ENCODE measurements around the gene SMIM44. TPM values are rescaled to one million over a fixed set of nuclear protein-coding genes. Genes with fewer than 3 reads are reported as not detected.
A peak's percentile ranks its signal among the peaks of the same experiment; 100 is the strongest.
"Not testable (repeated sequence)": the region's sequence is repeated elsewhere in the genome, so short reads cannot be mapped to it uniquely, and the experiment has no call there.

SMIM44 gene
- total and polyA plus RNA-seq, 2 donors (not counting 1 experiment from before 2014, with no cell fraction given): not detected

DNA sequence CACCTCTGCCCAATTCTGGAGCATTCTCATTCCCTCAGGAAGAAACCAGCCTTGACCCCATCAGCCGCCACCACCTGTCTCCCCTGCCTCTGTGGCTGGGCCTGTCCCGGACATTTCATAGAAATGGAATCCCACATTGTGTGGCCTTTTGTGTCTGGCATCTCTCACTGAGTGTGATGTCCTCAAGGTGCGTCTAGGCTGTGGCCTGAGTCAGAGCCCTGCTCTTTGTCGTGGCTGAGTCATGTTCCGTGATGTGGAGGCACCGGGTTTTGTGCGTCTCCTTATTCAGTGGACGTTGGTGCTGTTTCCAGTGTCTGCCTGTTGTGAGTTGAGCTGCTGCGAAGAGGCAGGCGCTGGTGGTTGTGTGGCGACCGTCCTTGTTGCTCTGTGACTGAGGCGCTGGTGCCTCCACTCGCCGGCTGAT is 26.3 kb upstream of the SMIM44 start:
- H3K9ac ChIP-seq (ENCODE audit: low read length): no peak overlapping the region
- H3K36me3 ChIP-seq (replicated peaks in 1 of 2; ENCODE audit: control extremely low read depth in 1 of 2, control insufficient read depth in 1 of 2, extremely low read depth in 1 of 2, insufficient read depth in 2 of 2, low read length in 1 of 2): peaks cover 0 to 35% of the 10 kb centered on the region in 2 experiments
- POLR2A ChIA-PET: no interaction called here
- H3K9me3 ChIP-seq (ENCODE audit: control extremely low read depth in 1 of 3, control insufficient read depth in 2 of 3, insufficient read depth in 1 of 3, low read length in 2 of 3): no peaks in the 10 kb centered on the region
- no peak for TF ChIP-seq EZH2 (IDR thresholded peaks at IDR 0.05; ENCODE audit: borderline replicate concordance, insufficient read depth, low read depth, low read length, poor library complexity, severe bottlenecking)
- H3K4me1 ChIP-seq (ENCODE audit: control insufficient read depth in 2 of 2, insufficient read depth in 2 of 2, low read length in 2 of 2): peaks cover 9 to 17% of the 10 kb centered on the region in 2 donors
- peaks cover 58% of the 10 kb centered on the region for H3K4me1 Mint-ChIP-seq
- peaks cover 67% of the 10 kb centered on the region for H4K20me1 ChIP-seq (ENCODE audit: control insufficient read depth, insufficient read depth, low read length, poor library complexity, severe bottlenecking)
- H3K4me3 Mint-ChIP-seq: peak overlapping the region; percentile 30
- ATAC-seq (ENCODE audit: low read depth) (no peak), DNase-seq (no peak)
- no peak overlapping the region for H3K27ac ChIP-seq (ENCODE audit: low read length in 2 of 2)
- peaks cover 91% of the 10 kb centered on the region for H3K79me2 ChIP-seq (ENCODE audit: control insufficient read depth, insufficient read depth, low read length)
- CTCF ChIA-PET: interaction anchor here (0.5 to 1.1 kb wide), 2 partner anchors 36 to 340 kb away, joined by 3 to 4 read pairs; no protein-coding TSS in a partner anchor
- 98% methylated on average over 15 of the region's 15 CpGs for WGBS (ENCODE audit: insufficient coverage)
- no peaks in the 10 kb centered on the region for H3K9me3 Mint-ChIP-seq (ENCODE audit: insufficient read depth)
- no peak overlapping the region for H3K4me3 ChIP-seq (ENCODE audit: control extremely low read depth in 1 of 5, extremely low read depth in 1 of 5, insufficient read depth in 1 of 5, low read depth in 2 of 5, low read length in 4 of 5)
- no peaks in the 10 kb centered on the region for H3K27me3 Mint-ChIP-seq
- H3K4me2 ChIP-seq (replicated peaks; ENCODE audit: low read depth, low read length, poor library complexity, severe bottlenecking): no peak overlapping the region
- H3K27me3 ChIP-seq (replicated peaks in 1 of 4; ENCODE audit: control extremely low read depth in 1 of 4, control insufficient read depth in 3 of 4, insufficient read depth in 4 of 4, low read length in 3 of 4): no peaks in the 10 kb centered on the region
- intact Hi-C loops (cut with micrococcal nuclease): loop anchor here (5.0 to 10.0 kb wide), 5 partner anchors 253 to 1283 kb away; partner anchors contain the start of genes APBA3, FEM1A, HDGFL2 and MRPL54
- no peak overlapping the region for H3K27ac Mint-ChIP-seq
- no peak overlapping the region for H2AFZ ChIP-seq (ENCODE audit: insufficient read depth, low read depth, low read length, poor library complexity, severe bottlenecking)

DNA sequence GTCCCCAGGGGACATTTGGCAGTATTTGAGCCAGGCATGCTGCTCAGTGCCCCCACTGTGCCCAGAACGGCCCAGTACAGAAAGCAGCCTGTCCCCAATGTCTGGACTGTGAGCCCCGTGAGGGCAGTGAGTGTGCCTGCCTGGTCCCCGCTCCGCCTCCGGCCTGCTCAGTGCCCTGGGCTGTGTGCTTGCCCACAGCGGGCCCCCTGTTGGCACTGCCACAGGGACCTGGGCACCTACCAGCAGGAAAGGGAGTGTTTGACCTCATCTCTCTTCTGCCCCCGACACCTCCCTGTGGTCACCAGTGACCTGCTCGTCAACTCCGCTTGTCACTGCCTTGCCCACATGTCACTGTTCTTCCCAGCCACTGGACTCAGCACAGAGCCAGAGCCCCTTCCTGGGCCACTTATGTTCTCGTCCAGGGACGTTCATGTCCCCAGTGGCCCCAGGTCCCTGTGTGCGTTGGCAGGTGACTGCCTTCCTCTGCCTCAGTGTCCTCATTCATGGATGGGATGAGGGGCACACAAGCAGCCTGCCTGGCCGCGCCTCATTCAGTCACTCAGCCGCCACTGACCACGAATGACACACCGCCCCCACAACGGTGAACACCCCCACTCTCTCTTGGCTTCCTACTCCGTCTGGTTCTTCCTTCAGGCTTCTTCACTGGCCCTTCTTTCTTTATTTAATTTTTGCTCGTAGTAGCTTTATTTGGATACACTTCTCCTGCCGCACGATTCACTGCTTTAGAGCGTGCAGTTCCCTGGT is 25.7 kb upstream of the SMIM44 start:
- H2AFZ ChIP-seq (ENCODE audit: insufficient read depth, low read depth, low read length, poor library complexity, severe bottlenecking): no peak overlapping the region
- Mint-ChIP-seq H3K4me1 (peaks cover 54% of the 10 kb centered on the region), H3K9me3 (ENCODE audit: insufficient read depth) (no peaks in the 10 kb centered on the region), H3K27ac (peak overlapping the region; percentile 46), H3K4me3 (peak overlapping the region; percentile 59), H3K27me3 (no peaks in the 10 kb centered on the region)
- H3K27me3 ChIP-seq (replicated peaks in 1 of 4; ENCODE audit: control extremely low read depth in 1 of 4, control insufficient read depth in 3 of 4, insufficient read depth in 4 of 4, low read length in 3 of 4): no peaks in the 10 kb centered on the region
- intact Hi-C loops (cut with micrococcal nuclease): loop anchor here (5.0 to 10.0 kb wide), 5 partner anchors 253 to 1283 kb away; partner anchors contain the start of genes APBA3, FEM1A, HDGFL2 and MRPL54
- ATAC-seq (ENCODE audit: low read depth): no peak
- no peak overlapping the region for H3K27ac ChIP-seq (ENCODE audit: low read length in 2 of 2)
- peaks cover 9 to 17% of the 10 kb centered on the region in 2 donors for H3K4me1 ChIP-seq (ENCODE audit: control insufficient read depth in 2 of 2, insufficient read depth in 2 of 2, low read length in 2 of 2)
- TF ChIP-seq, protein P1, sequence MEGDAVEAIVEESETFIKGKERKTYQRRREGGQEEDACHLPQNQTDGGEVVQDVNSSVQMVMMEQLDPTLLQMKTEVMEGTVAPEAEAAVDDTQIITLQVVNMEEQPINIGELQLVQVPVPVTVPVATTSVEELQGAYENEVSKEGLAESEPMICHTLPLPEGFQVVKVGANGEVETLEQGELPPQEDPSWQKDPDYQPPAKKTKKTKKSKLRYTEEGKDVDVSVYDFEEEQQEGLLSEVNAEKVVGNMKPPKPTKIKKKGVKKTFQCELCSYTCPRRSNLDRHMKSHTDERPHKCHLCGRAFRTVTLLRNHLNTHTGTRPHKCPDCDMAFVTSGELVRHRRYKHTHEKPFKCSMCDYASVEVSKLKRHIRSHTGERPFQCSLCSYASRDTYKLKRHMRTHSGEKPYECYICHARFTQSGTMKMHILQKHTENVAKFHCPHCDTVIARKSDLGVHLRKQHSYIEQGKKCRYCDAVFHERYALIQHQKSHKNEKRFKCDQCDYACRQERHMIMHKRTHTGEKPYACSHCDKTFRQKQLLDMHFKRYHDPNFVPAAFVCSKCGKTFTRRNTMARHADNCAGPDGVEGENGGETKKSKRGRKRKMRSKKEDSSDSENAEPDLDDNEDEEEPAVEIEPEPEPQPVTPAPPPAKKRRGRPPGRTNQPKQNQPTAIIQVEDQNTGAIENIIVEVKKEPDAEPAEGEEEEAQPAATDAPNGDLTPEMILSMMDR (IDR thresholded peaks at IDR 0.05): no peak
- TF ChIP-seq EZH2 (IDR thresholded peaks at IDR 0.05; ENCODE audit: borderline replicate concordance, insufficient read depth, low read depth, low read length, poor library complexity, severe bottlenecking): no peak
- CTCF ChIA-PET: interaction anchor here (0.5 to 1.1 kb wide), 2 partner anchors 37 to 339 kb away, joined by 3 to 4 read pairs; no protein-coding TSS in a partner anchor
- no peak overlapping the region for H3K9ac ChIP-seq (ENCODE audit: low read length)
- no peak overlapping the region for H3K4me3 ChIP-seq (ENCODE audit: control extremely low read depth in 1 of 5, extremely low read depth in 1 of 5, insufficient read depth in 1 of 5, low read depth in 2 of 5, low read length in 4 of 5)
- H3K9me3 ChIP-seq (ENCODE audit: control extremely low read depth in 1 of 3, control insufficient read depth in 2 of 3, insufficient read depth in 1 of 3, low read length in 2 of 3): no peaks in the 10 kb centered on the region
- H3K36me3 ChIP-seq (replicated peaks in 1 of 2; ENCODE audit: control extremely low read depth in 1 of 2, control insufficient read depth in 1 of 2, extremely low read depth in 1 of 2, insufficient read depth in 2 of 2, low read length in 1 of 2): peaks cover 0 to 33% of the 10 kb centered on the region in 2 experiments
- POLR2A ChIA-PET: no interaction called here
- peaks cover 61% of the 10 kb centered on the region for H4K20me1 ChIP-seq (ENCODE audit: control insufficient read depth, insufficient read depth, low read length, poor library complexity, severe bottlenecking)
- DNase-seq: no peak
- peaks cover 85% of the 10 kb centered on the region for H3K79me2 ChIP-seq (ENCODE audit: control insufficient read depth, insufficient read depth, low read length)
- WGBS (ENCODE audit: insufficient coverage): 92% methylated on average over 23 of the region's 23 CpGs
- H3K4me2 ChIP-seq (replicated peaks; ENCODE audit: low read depth, low read length, poor library complexity, severe bottlenecking): peak overlapping the region; percentile 3

DNA sequence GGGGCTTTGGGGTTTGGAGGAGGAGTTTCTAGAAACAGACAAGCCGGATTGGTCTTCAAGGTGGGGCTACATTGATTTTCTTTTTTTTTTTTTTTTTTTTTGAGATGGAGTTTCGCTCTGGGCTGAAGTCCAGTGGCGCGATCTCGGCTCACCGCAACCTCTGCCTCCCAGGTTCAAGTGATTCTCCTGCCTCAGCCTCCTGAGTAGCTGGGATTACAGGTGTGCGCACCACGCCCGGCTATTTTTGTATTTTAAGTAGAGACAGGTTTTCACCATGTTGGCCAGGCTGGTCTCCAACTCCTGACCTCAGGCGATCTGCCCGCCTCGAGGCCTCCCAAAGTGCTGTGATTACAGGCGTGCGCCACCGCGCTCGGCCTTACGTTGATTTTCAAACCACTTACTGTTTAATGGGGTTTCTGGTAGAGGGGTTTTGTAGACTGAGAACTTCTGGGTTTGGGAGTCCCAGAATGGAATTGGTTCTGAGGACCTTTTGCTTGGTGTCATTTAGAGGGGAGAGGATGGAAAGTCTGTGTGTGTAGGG is 24.9 kb upstream of the SMIM44 start:
- H3K36me3 ChIP-seq (replicated peaks in 1 of 2; ENCODE audit: control extremely low read depth in 1 of 2, control insufficient read depth in 1 of 2, extremely low read depth in 1 of 2, insufficient read depth in 2 of 2, low read length in 1 of 2): peaks cover 0 to 31% of the 10 kb centered on the region in 2 experiments
- H3K9ac ChIP-seq (ENCODE audit: low read length); H2AFZ ChIP-seq (ENCODE audit: insufficient read depth, low read depth, low read length, poor library complexity, severe bottlenecking); H3K27me3 ChIP-seq (replicated peaks in 1 of 4; ENCODE audit: control extremely low read depth in 1 of 4, control insufficient read depth in 3 of 4, insufficient read depth in 4 of 4, low read length in 3 of 4); H3K4me3 ChIP-seq (ENCODE audit: control extremely low read depth in 1 of 5, extremely low read depth in 1 of 5, insufficient read depth in 1 of 5, low read depth in 2 of 5, low read length in 4 of 5); H3K9me3 ChIP-seq (ENCODE audit: control extremely low read depth in 1 of 3, control insufficient read depth in 2 of 3, insufficient read depth in 1 of 3, low read length in 2 of 3); POLR2A ChIA-PET; CTCF ChIA-PET; H3K9me3 Mint-ChIP-seq (ENCODE audit: insufficient read depth); DNase-seq; H3K27ac ChIP-seq (ENCODE audit: low read length in 2 of 2); ATAC-seq (ENCODE audit: low read depth); H3K27me3 Mint-ChIP-seq: not testable (repeated sequence)
- peaks cover 77% of the 10 kb centered on the region for H3K79me2 ChIP-seq (ENCODE audit: control insufficient read depth, insufficient read depth, low read length)
- H3K4me1 ChIP-seq (ENCODE audit: control insufficient read depth in 2 of 2, insufficient read depth in 2 of 2, low read length in 2 of 2): peaks cover 9 to 17% of the 10 kb centered on the region in 2 donors
- Mint-ChIP-seq H3K4me3 (peak overlapping the region; percentile 59), H3K27ac (peak overlapping the region; percentile 32), H3K4me1 (peaks cover 50% of the 10 kb centered on the region)
- intact Hi-C loops (cut with micrococcal nuclease): loop anchor here (5.0 to 10.0 kb wide), 5 partner anchors 254 to 1284 kb away; partner anchors contain the start of genes APBA3, FEM1A, HDGFL2 and MRPL54
- WGBS (ENCODE audit: insufficient coverage): 95% methylated on average over 17 of the region's 18 CpGs
- H3K4me2 ChIP-seq (replicated peaks; ENCODE audit: low read depth, low read length, poor library complexity, severe bottlenecking): peak overlapping the region; percentile 97
- H4K20me1 ChIP-seq (ENCODE audit: control insufficient read depth, insufficient read depth, low read length, poor library complexity, severe bottlenecking): peaks cover 54% of the 10 kb centered on the region

Measured in B cell (primary cell).